ENCODE measurements around the gene RASD1.

GRCh38 chr17:17479209-17479608 is 17.0 kb downstream of the RASD1 start:
- TF ChIP-seq CTCF (conservative IDR thresholded peaks at IDR 0.05) (no peak), EZH2 (IDR thresholded peaks at IDR 0.05; ENCODE audit: low read depth) (no peak)

All from PC-9 (cell line).